ENCODE results near the gene RASSF8. TPM values are rescaled to one million over a fixed set of nuclear protein-coding genes. Genes with fewer than 3 reads are reported as not detected.

Gene RASSF8
- total and polyA plus RNA-seq, 9 of the 15 experiments (the other 6 are each of a cell fraction or from before 2014, with no cell fraction given), result 0.01 to 0.36 (median 0.12) TPM; not detected in 1

DNA sequence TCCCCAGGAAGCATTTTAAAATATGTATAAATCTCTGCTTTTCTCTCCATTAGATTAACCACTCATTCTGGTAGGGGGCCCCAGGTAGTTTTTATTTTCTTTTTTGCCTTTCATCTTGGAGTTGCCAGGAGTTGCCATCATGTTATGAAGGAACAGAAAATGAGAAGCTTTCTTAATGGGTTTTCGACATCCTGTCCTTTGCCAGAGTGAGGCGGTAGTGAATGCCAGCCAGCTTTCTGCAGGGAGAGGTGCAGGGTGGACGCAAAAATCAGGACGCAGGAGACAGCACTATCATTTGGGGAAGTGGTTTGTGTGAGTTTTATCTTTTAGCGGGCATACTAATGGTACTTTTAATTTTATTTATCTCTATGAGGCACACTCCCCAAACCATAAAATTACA is 1.7 kb downstream of the RASSF8 start (continued):
- no peak for TF ChIP-seq MGA (IDR thresholded peaks at IDR 0.05)
